Thymus (tissue), 11 donors: Measurements from ENCODE around the gene MAP4K1. TPM values are rescaled to one million over a fixed set of nuclear protein-coding genes. Genes with fewer than 3 reads are reported as not detected.
"Not testable (repeated sequence)": the region's sequence is repeated elsewhere in the genome, so short reads cannot be mapped to it uniquely, and the experiment has no call there.

ENCODE experiments used
- DNase-seq, 9 donors: peaks; one replicate each; pipeline ENCODE4 v3.0.0-alpha.2; 2013; ENCODE audit warnings: low spot score in 9 of 9, low read depth in 6 of 9, missing footprints in 1 of 9
- H3K27ac ChIP-seq, 2 donors: one replicate each; pipeline ENCODE4 v1.5.1; 2013; ENCODE audit warnings: control low read depth in 1 of 2, low read depth in 1 of 2, low read length in 1 of 2, mild to moderate bottlenecking in 1 of 2, moderate library complexity in 1 of 2
- H3K27me3 ChIP-seq, 2 donors: one replicate each; pipeline ENCODE4 v1.5.1; 2013; ENCODE audit warnings: low read length in 1 of 2; ENCODE audit not compliant: control insufficient read depth in 2 of 2, insufficient read depth in 1 of 2
- H3K36me3 ChIP-seq, 2 donors: one replicate each; pipeline ENCODE4 v1.5.1; 2013; ENCODE audit warnings: low read length in 1 of 2, mild to moderate bottlenecking in 1 of 2, moderate library complexity in 1 of 2; ENCODE audit not compliant: control insufficient read depth in 2 of 2, insufficient read depth in 2 of 2
- H3K4me1 ChIP-seq, 2 donors: one replicate each; pipeline ENCODE4 v1.5.1; 2013; ENCODE audit warnings: low read length in 2 of 2; ENCODE audit not compliant: control insufficient read depth in 2 of 2, insufficient read depth in 2 of 2
- H3K4me3 ChIP-seq, 2 donors: one replicate each; pipeline ENCODE4 v1.5.1; 2013; ENCODE audit warnings: low read length in 2 of 2, control low read depth in 1 of 2, mild to moderate bottlenecking in 1 of 2
- H3K9me3 ChIP-seq, 2 donors: one replicate each; pipeline ENCODE4 v1.5.1; 2013; ENCODE audit warnings: low read length in 1 of 2, mild to moderate bottlenecking in 1 of 2; ENCODE audit not compliant: control insufficient read depth in 2 of 2, insufficient read depth in 1 of 2
- WGBS: extraction: QIAGEN DNeasy Blood & Tissue Kit; methylation state at CpG from one replicate; pipeline ENCODE4 v1.1.7; 2013; 5-methylcytosine and 5-hydroxymethylcytosine counted together
- polyA plus RNA-seq: library from polyadenylated mRNA; stranded (reverse); fragments of 200-250 nt; gene quantifications from one replicate; pipeline ENCODE4 v1.2.3, GENCODE V29; 2013
- total RNA-seq: library from RNA; stranded (reverse); fragments of 120-200 nt; gene quantifications from one replicate; pipeline ENCODE4 v1.2.4, GENCODE V29; 2013
- donor health status: healthy.

Gene MAP4K1
- total and polyA plus RNA-seq, 2 donors, result 24.6 to 82.9 TPM

DNA sequence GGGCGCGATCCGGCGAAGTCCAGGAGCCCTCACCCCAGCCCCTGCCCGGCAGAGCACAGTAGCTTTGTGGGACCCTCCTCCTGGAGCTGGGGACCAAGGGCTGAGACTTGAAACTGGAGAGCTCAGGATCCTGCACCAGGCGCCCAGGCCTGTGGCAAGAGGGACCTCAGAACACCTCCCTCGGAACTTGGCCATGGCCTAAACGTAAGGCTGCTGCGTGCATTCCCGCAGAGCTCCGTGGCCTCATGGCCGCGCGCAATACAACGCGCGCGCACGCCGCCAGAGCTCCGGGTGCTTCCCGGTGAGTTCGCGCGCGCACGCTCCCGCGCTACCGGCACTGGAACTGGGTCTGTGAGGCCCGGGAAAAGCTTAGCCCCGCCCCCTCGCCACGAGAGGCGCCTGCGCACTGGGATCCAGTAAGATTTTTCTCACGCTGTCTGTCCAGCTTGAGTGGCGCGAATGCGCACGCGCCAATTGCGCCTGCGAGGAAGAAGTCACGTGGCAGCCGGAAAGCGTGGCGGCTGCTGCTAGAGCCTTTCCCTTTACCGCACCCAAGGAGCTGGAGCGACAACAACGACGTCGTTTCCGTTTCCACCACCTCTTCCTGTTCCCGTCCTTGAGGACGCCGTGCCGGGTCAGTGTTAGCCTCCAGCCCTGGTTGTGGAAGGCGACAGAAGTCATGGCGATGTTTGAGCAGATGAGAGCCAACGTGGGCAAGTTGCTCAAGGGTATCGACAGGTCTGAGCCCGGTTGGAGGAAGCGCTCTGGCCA lies 1.0 kb upstream of the MAP4K1 start, which contains the start of gene EIF3K:
Gene EIF3K, plus strand, starts transcription at position 599 of the 771 bp plus-strand sequence. Its CDS starts 81 bp downstream, at position 680.
- 2% methylated on average over 64 of the region's 64 CpGs for WGBS
- H3K36me3 ChIP-seq, result peaks cover 24 to 36% of the 10 kb centered on the region in 2 donors
- H3K4me3 ChIP-seq, result peak within 1 kb of the TSS; percentile 66 to 84
- no peaks in the 10 kb centered on the region for H3K27me3 ChIP-seq
- peak within 1 kb of the TSS; percentile 88 to 91 for H3K27ac ChIP-seq
- peaks cover 15 to 26% of the 10 kb centered on the region in 2 donors for H3K4me1 ChIP-seq
- H3K9me3 ChIP-seq, result peaks cover 0 to 6% of the 10 kb centered on the region in 2 donors
- peak; percentile 97 to 100 (median 99) for DNase-seq

- H3K36me3 ChIP-seq, result peaks cover 18 to 39% of the 10 kb centered on the region in 2 donors
- peaks cover 15 to 26% of the 10 kb centered on the region in 2 donors for H3K4me1 ChIP-seq
- DNase-seq, result peak in 2 of 9 donors; percentile 9
- 22% methylated on average over 9 of the region's 9 CpGs for WGBS
- peak overlapping the region; percentile 88 to 91 for H3K27ac ChIP-seq
- H3K9me3 ChIP-seq, result peaks cover 0 to 6% of the 10 kb centered on the region in 2 donors
- no peaks in the 10 kb centered on the region for H3K27me3 ChIP-seq
- H3K4me3 ChIP-seq, result peak overlapping the region; percentile 66 to 84
Measured at GRCh38 chr19:38617283-38617763, 430 bp downstream of the MAP4K1 start.

- peaks cover 15 to 26% of the 10 kb centered on the region in 2 donors for H3K4me1 ChIP-seq
- H3K9me3 ChIP-seq, result peaks cover 0 to 6% of the 10 kb centered on the region in 2 donors
- no peaks in the 10 kb centered on the region for H3K27me3 ChIP-seq
- no peak overlapping the region for H3K4me3 ChIP-seq
- peaks cover 11 to 35% of the 10 kb centered on the region in 2 donors for H3K36me3 ChIP-seq
- no peak for DNase-seq
- no peak overlapping the region for H3K27ac ChIP-seq
- WGBS, result 97% methylated on average over 6 of the region's 6 CpGs
Measured at GRCh38 chr19:38616265-38616664, 1.5 kb downstream of the MAP4K1 start.

- Histone ChIP-seq H3K4me3 (no peak overlapping the region), H3K9me3 (peaks cover 0 to 6% of the 10 kb centered on the region in 2 donors), H3K27me3 (no peaks in the 10 kb centered on the region), H3K36me3 (peaks cover 5 to 32% of the 10 kb centered on the region in 2 donors), H3K27ac (no peak overlapping the region), H3K4me1 (peaks cover 14 to 24% of the 10 kb centered on the region in 2 donors)
- no peak for DNase-seq
- 88% methylated on average over 7 of the region's 7 CpGs for WGBS
Measured at GRCh38 chr19:38615007-38615581, 2.7 kb downstream of the MAP4K1 start.

DNA sequence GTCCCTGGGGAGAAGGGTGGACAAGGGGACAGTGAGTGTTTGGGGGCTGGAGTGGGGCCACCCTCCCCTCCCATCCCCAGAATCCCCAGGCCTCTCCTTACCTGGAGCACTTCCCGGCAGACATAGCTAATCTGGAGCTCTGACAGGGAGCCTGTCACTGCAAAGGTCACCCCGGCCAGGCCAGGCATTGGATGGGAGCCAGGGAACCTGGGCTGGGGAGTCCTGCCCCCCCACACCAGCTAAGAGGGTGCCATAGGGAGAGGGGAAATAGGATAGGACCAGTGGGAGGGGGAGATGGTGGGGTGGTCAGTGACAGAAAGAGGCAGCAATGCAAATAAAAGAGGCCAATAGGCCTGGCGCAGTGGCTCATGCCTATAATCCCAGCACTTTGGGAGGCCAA lies 3.5 kb downstream of the MAP4K1 start:
- H3K27me3 ChIP-seq, result no peaks in the 10 kb centered on the region
- WGBS, result 95% methylated on average over 3 of the region's 3 CpGs
- peaks cover 6 to 16% of the 10 kb centered on the region in 2 donors for H3K4me1 ChIP-seq
- no peak overlapping the region for H3K4me3 ChIP-seq
- peaks cover 9 to 36% of the 10 kb centered on the region in 2 donors for H3K36me3 ChIP-seq
- H3K9me3 ChIP-seq, result peaks cover 0 to 6% of the 10 kb centered on the region in 2 donors
- no peak for DNase-seq
- no peak overlapping the region for H3K27ac ChIP-seq

DNA sequence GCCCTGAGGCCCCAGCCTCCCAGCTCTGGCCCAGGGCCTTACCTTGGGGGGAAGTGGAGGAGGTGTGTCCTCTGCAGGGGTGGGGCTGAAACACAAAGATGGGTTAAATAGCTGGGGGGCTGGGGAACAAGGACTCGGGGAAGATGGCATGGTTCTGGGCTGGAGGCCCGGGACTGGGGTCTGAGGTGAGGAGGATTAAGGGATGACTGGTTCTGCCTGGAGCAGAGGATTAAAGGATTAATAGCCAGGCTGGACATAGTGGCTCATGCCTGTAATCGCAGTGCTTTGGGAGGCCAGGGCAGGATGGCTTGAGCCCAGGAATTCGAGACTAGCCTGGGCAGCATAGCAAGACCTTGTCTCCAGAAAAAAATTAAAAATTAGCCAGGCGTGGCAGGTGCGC lies 11.6 kb downstream of the MAP4K1 start:
- H3K4me1 ChIP-seq, result no peaks in the 10 kb centered on the region
- DNase-seq, result no peak
- H3K36me3 ChIP-seq, result peaks cover 9 to 47% of the 10 kb centered on the region in 2 donors
- H3K4me3 ChIP-seq, result no peak overlapping the region
- no peak overlapping the region for H3K27ac ChIP-seq
- H3K9me3 ChIP-seq, result no peaks in the 10 kb centered on the region
- 96% methylated on average over 6 of the region's 6 CpGs for WGBS
- H3K27me3 ChIP-seq, result no peaks in the 10 kb centered on the region

DNA sequence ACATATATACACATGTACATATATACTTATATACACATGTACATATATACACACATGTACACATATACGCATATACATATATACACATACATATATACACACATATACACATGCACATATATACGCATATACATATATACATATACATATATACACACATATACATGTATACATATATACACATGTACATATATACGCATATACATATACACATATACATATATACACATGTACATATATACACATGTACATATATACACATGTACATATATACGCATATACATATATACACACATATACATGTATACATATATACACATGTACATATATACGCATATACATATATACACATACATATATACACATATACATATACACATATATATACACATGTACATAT lies 14.9 kb downstream of the MAP4K1 start:
- not testable (repeated sequence) for H3K9me3 ChIP-seq, DNase-seq, H3K27me3 ChIP-seq, H3K27ac ChIP-seq, H3K4me1 ChIP-seq, H3K4me3 ChIP-seq
- H3K36me3 ChIP-seq, result peaks cover 2 to 32% of the 10 kb centered on the region in 2 donors
- 96% methylated on average over 5 of the region's 5 CpGs for WGBS

DNA sequence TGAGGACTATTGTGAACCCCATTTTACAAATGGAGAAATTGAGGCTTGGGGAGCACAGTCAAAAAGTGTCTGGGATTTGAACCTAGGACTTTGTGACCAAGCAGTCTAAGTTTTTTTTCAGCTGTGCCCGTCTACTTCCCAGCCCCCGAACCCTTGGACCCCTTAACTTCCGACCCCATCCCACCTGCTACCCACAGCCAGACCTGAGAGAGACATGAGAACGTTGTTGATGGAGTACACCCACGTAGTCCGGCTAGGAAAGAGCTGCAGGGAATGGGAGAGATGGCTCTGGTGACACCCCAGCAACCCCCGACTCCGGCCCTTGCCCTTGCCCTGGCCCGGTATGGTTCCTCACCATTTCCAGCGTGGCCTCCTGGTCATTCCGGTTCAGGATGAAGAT lies 18.0 kb downstream of the MAP4K1 start:
- Histone ChIP-seq H3K4me3 (no peak overlapping the region), H3K27me3 (no peaks in the 10 kb centered on the region), H3K27ac (no peak overlapping the region), H3K4me1 (peaks cover 0 to 3% of the 10 kb centered on the region in 2 donors), H3K36me3 (peaks cover 7 to 31% of the 10 kb centered on the region in 2 donors), H3K9me3 (peaks cover 0 to 4% of the 10 kb centered on the region in 2 donors)
- no peak for DNase-seq
- WGBS, result 96% methylated on average over 11 of the region's 11 CpGs

DNA sequence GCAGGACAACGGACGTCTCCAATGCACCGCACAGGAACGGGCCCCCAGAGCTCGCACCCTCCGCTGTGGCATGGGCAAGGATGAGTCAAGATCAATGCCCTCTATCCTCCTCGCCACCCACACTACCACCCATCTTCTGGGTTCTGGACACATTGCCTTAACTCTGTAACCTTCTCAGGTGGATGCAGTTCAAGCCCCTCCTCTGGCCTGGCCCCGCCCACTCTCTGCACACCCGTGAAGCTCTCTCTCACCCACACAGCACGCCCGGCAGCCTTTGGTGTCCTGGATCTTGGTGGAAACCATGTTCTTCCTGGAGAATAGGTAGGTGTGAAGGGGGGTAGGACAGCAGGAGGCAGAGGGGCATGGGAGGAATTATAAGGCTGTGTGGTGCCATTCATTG lies 20.7 kb downstream of the MAP4K1 start:
- 96% methylated on average over 11 of the region's 11 CpGs for WGBS
- H3K36me3 ChIP-seq, result peaks cover 10 to 48% of the 10 kb centered on the region in 2 donors
- H3K27me3 ChIP-seq, result no peaks in the 10 kb centered on the region
- no peak overlapping the region for H3K27ac ChIP-seq
- H3K9me3 ChIP-seq, result peaks cover 0 to 4% of the 10 kb centered on the region in 2 donors
- H3K4me1 ChIP-seq, result peaks cover 0 to 3% of the 10 kb centered on the region in 2 donors
- DNase-seq, result no peak
- no peak overlapping the region for H3K4me3 ChIP-seq
